DND-41 (cell line): ENCODE data around the gene MRAS.

ENCODE experiments used
- ATAC-seq: fragments of 200-7000 bp; cut with Tn5 transposase; 3 replicates; pipeline ENCODE4 v1.9.1; 2021; ENCODE audit warnings: low read depth; ENCODE audit not compliant: insufficient read depth
- DNase-seq: peaks from one replicate; pipeline ENCODE4 v3.0.0-alpha.2; 2020
- H2AFZ ChIP-seq: 2 replicates; pipeline ENCODE4 v1.6.0; 2012; ENCODE audit warnings: low read depth, low read length
- H3K27ac ChIP-seq: 2 replicates; pipeline ENCODE4 v1.5.1; 2012; ENCODE audit warnings: low read length, inconsistent platforms
- H3K27me3 ChIP-seq: fragments of 200-600 bp; sonication (generic); 2 replicates; pipeline ENCODE4 v1.6.0; 2012; ENCODE audit warnings: low read length, mild to moderate bottlenecking, inconsistent platforms; ENCODE audit not compliant: insufficient read depth, poor library complexity
- H3K36me3 ChIP-seq: 2 replicates; pipeline ENCODE4 v1.5.1; 2012; ENCODE audit warnings: low read length, inconsistent platforms; ENCODE audit not compliant: insufficient read depth
- H3K4me1 ChIP-seq: 2 replicates; pipeline ENCODE4 v1.5.1; 2012; ENCODE audit warnings: mild to moderate bottlenecking, low read length; ENCODE audit not compliant: insufficient read depth
- H3K4me2 ChIP-seq: 2 replicates; pipeline ENCODE4 v1.6.0; 2012; ENCODE audit warnings: mild to moderate bottlenecking, moderate library complexity, low read length, inconsistent platforms; ENCODE audit not compliant: insufficient read depth
- H3K4me3 ChIP-seq, 2 experiments: fragments of 200-600 bp in 1 of 2; shearing (Covaris generic) in 1 of 2; 2 replicates each; pipeline ENCODE4 v1.5.1; 2012 to 2016; ENCODE audit warnings: inconsistent platforms in 2 of 2, low read length in 2 of 2, mild to moderate bottlenecking in 2 of 2, low read depth in 1 of 2, moderate library complexity in 1 of 2
- H3K79me2 ChIP-seq: 2 replicates; pipeline ENCODE4 v1.6.0; 2012; ENCODE audit warnings: low read length, inconsistent platforms; ENCODE audit not compliant: insufficient read depth
- H3K9ac ChIP-seq: 2 replicates; pipeline ENCODE4 v1.6.0; 2012; ENCODE audit warnings: low read depth, mild to moderate bottlenecking, inconsistent platforms, low read length, moderate library complexity
- H3K9me3 ChIP-seq: 2 replicates; pipeline ENCODE4 v1.5.1; 2012; ENCODE audit warnings: low read length, moderate library complexity, mild to moderate bottlenecking, inconsistent platforms; ENCODE audit not compliant: insufficient read depth, severe bottlenecking
- H4K20me1 ChIP-seq: 2 replicates; pipeline ENCODE4 v1.6.0; 2012; ENCODE audit warnings: low read length; ENCODE audit not compliant: insufficient read depth
- EZH2 ChIP-seq: IDR thresholded peaks from 3 replicates; pipeline ENCODE4 v1.6.1; 2012; ENCODE audit warnings: borderline replicate concordance, low read depth, mild to moderate bottlenecking, moderate library complexity, low read length, inconsistent platforms; ENCODE audit not compliant: severe bottlenecking
- TF ChIP-seq, protein P1 (sequence below): IDR thresholded peaks from 2 replicates; pipeline ENCODE4 v1.5.1; 2012; ENCODE audit warnings: borderline replicate concordance, low read length, moderate library complexity, mild to moderate bottlenecking; ENCODE audit not compliant: poor library complexity, severe bottlenecking; ENCODE audit errors: extremely low read depth

Gene MRAS

DNA sequence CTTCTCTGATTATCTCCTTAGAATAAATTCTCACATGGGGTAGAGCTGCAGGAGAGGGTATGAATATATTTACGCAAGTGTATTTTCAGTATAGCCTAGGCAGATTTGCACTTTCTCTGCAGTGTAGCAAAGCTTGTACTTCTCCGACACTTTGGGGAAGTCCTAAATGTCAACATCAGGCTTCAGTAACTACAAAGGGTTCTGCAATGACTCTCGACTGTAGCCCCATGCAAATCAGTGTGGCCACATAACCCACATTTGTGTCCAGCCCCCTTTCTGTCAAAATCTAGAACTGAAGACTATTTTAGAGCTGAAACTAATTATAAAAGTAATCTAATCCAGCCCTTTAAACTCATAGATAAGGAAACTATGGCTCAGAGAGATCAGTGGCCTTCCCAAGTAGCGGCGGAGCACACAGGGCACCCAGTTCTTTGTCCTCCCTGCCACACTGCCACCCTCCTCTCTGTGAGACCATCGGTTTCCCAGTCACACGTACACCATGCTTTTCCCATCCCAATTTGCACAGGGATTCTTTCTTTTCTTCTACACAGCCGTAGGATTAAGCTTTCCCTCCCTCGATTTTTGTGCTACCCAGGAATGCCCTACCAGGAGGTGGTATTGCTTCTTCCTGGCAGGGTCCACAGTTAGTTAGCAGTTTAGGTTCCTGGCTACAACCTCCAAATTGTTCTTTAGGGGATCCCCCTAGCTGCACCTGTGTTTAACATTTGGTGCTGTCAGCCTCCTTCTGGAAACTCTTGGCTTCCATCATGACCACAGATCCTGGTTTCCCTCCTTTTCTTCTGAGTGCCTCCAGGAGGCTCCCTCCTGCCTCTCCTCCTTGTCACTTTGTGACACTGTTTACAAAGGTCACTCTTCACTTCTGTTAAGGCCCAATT is 22.9 kb downstream of the MRAS start:
- H3K27me3 ChIP-seq, result no peaks in the 10 kb centered on the region
- H3K9me3 ChIP-seq, result no peaks in the 10 kb centered on the region
- ATAC-seq, result no peak
- H3K4me3 ChIP-seq, result no peak overlapping the region
- no peaks in the 10 kb centered on the region; the same call in 1 of the 2 replicates for H4K20me1 ChIP-seq
- H3K79me2 ChIP-seq, result no peaks in the 10 kb centered on the region
- H3K36me3 ChIP-seq, result no peaks in the 10 kb centered on the region
- no peak overlapping the region for H3K27ac ChIP-seq
- no peak overlapping the region for H2AFZ ChIP-seq
- H3K4me2 ChIP-seq, result no peak overlapping the region
- no peak for DNase-seq
- no peak for TF ChIP-seq EZH2
- TF ChIP-seq, protein P1, sequence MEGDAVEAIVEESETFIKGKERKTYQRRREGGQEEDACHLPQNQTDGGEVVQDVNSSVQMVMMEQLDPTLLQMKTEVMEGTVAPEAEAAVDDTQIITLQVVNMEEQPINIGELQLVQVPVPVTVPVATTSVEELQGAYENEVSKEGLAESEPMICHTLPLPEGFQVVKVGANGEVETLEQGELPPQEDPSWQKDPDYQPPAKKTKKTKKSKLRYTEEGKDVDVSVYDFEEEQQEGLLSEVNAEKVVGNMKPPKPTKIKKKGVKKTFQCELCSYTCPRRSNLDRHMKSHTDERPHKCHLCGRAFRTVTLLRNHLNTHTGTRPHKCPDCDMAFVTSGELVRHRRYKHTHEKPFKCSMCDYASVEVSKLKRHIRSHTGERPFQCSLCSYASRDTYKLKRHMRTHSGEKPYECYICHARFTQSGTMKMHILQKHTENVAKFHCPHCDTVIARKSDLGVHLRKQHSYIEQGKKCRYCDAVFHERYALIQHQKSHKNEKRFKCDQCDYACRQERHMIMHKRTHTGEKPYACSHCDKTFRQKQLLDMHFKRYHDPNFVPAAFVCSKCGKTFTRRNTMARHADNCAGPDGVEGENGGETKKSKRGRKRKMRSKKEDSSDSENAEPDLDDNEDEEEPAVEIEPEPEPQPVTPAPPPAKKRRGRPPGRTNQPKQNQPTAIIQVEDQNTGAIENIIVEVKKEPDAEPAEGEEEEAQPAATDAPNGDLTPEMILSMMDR, result no peak
- H3K4me1 ChIP-seq, result no peaks in the 10 kb centered on the region
- H3K9ac ChIP-seq, result no peak overlapping the region

DNA sequence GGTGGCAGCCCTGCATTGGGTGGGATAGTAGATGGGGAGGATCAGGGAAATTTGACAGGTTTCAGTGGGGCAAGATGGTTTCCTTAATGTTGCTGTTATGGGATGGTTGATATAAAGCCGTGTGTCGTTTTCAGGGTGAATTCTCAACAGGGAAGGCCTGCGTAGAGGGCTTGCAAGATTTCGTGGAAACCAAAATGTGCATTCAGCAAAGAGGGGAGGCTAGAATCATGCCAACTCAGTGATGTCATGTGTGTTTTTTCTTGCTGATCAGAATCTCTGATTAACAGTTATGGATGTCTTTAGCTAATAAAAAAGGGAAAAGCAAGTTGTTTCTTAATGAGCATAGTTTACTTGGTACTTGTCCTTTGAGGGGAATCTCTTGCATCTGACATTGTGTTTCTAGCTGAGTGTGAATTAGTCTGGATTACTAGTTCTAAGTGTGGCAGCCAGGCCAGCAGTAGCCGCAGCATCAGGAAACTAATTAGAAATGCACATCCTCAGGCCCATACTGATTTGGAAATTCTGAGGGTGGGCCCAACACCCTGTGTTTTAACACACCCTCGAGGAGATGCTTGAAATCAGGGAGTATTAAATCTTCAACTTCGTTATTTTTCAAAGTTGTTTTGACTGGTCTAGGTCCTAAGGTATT is 24.8 kb downstream of the MRAS start:
- TF ChIP-seq, protein P1, result no peak
- no peak for TF ChIP-seq EZH2
- H3K4me3 ChIP-seq, result no peak overlapping the region
- no peak overlapping the region for H2AFZ ChIP-seq
- DNase-seq, result no peak
- no peaks in the 10 kb centered on the region for H3K79me2 ChIP-seq
- H3K4me1 ChIP-seq, result no peaks in the 10 kb centered on the region
- H3K9ac ChIP-seq, result no peak overlapping the region
- H4K20me1 ChIP-seq, result no peaks in the 10 kb centered on the region; the same call in 1 of the 2 replicates
- H3K36me3 ChIP-seq, result no peaks in the 10 kb centered on the region
- no peak for ATAC-seq
- no peaks in the 10 kb centered on the region for H3K9me3 ChIP-seq
- no peak overlapping the region for H3K4me2 ChIP-seq
- H3K27ac ChIP-seq, result no peak overlapping the region
- no peaks in the 10 kb centered on the region for H3K27me3 ChIP-seq

DNA sequence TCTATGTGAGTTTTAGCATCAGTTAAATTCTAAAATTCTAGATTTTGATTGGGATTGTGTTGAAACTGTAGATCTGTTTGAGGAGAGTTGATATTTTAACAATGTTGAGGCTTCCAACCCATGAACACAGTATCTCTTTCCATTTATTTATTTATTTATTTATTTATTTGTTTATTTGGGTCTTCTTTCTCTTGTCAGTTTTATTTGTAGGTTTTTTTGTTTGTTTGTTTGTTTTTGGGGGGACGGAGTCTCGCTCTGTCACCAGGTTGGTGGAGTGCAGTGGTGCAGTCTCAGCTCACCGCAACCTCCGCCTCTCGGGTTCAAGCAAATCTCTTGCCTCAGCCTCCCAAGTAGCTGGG is 25.3 kb downstream of the MRAS start:
- Histone ChIP-seq H3K36me3 (no peaks in the 10 kb centered on the region), H3K4me2 (no peak overlapping the region), H3K79me2 (no peaks in the 10 kb centered on the region), H4K20me1 (no peaks in the 10 kb centered on the region; the same call in 1 of the 2 replicates), H2AFZ (no peak overlapping the region), H3K27me3 (no peaks in the 10 kb centered on the region), H3K9me3 (no peaks in the 10 kb centered on the region), H3K4me3 (no peak overlapping the region), H3K27ac (no peak overlapping the region), H3K9ac (no peak overlapping the region), H3K4me1 (no peaks in the 10 kb centered on the region)
- ATAC-seq (no peak), DNase-seq (no peak)
- TF ChIP-seq, protein P1, result no peak
- TF ChIP-seq EZH2, result no peak
